Parathyroid adenoma (tissue), 2 donors: ENCODE measurements around the gene TFDP3.

ENCODE experiments used
- H2AFZ ChIP-seq: fragments of 300-600 bp; sonication (generic); one replicate; pipeline ENCODE4 v1.7.0; 2017; ENCODE audit warnings: antibody characterized with exemption, mild to moderate bottlenecking
- H3K27ac ChIP-seq: fragments of 300-600 bp; sonication (generic); one replicate; pipeline ENCODE4 v1.7.0; 2017
- H3K27me3 ChIP-seq: fragments of 300-600 bp; sonication (generic); one replicate; pipeline ENCODE4 v1.7.0; 2017; ENCODE audit warnings: low read length; ENCODE audit not compliant: control insufficient read depth, insufficient read depth
- H3K36me3 ChIP-seq: fragments of 300-600 bp; sonication (generic); one replicate; pipeline ENCODE4 v1.7.0; 2017; ENCODE audit warnings: low read length; ENCODE audit not compliant: control insufficient read depth, insufficient read depth
- H3K4me1 ChIP-seq: fragments of 300-600 bp; sonication (generic); one replicate; pipeline ENCODE4 v1.7.0; 2017; ENCODE audit warnings: control low read depth
- H3K4me2 ChIP-seq: fragments of 300-600 bp; sonication (generic); one replicate; pipeline ENCODE4 v1.7.0; 2017; ENCODE audit warnings: low read length
- H3K4me3 ChIP-seq: fragments of 300-600 bp; sonication (generic); one replicate; pipeline ENCODE4 v1.7.0; 2017; ENCODE audit warnings: low read depth, low read length
- H3K79me2 ChIP-seq: fragments of 300-600 bp; sonication (generic); one replicate; pipeline ENCODE4 v1.7.0; 2017; ENCODE audit warnings: control low read depth
- H3K9ac ChIP-seq: fragments of 300-600 bp; sonication (generic); one replicate; pipeline ENCODE4 v1.7.0; 2017; ENCODE audit warnings: mild to moderate bottlenecking
- H3K9me3 ChIP-seq: fragments of 300-600 bp; sonication (generic); one replicate; pipeline ENCODE4 v1.7.0; 2017; ENCODE audit warnings: low read length; ENCODE audit not compliant: control insufficient read depth
- TF ChIP-seq, protein P1 (sequence below): fragments of 300-600 bp; sonication (generic); IDR thresholded peaks from one replicate; pipeline ENCODE4 v1.7.0; 2017; ENCODE audit warnings: antibody characterized with exemption, mild to moderate bottlenecking
- donor health status: primary hyperparathyroidism.

TFDP3 gene

GRCh38 chrX:133251204-133251603, 33.0 kb upstream of the TFDP3 start:
- Histone ChIP-seq H3K79me2 (no peaks in the 10 kb centered on the region), H3K36me3 (no peaks in the 10 kb centered on the region), H3K9ac (no peak overlapping the region), H3K27ac (no peak overlapping the region), H3K4me2 (no peak overlapping the region), H3K4me1 (no peaks in the 10 kb centered on the region), H3K27me3 (no peaks in the 10 kb centered on the region), H3K9me3 (no peaks in the 10 kb centered on the region), H3K4me3 (no peak overlapping the region), H2AFZ (no peak overlapping the region)
- TF ChIP-seq, protein P1, sequence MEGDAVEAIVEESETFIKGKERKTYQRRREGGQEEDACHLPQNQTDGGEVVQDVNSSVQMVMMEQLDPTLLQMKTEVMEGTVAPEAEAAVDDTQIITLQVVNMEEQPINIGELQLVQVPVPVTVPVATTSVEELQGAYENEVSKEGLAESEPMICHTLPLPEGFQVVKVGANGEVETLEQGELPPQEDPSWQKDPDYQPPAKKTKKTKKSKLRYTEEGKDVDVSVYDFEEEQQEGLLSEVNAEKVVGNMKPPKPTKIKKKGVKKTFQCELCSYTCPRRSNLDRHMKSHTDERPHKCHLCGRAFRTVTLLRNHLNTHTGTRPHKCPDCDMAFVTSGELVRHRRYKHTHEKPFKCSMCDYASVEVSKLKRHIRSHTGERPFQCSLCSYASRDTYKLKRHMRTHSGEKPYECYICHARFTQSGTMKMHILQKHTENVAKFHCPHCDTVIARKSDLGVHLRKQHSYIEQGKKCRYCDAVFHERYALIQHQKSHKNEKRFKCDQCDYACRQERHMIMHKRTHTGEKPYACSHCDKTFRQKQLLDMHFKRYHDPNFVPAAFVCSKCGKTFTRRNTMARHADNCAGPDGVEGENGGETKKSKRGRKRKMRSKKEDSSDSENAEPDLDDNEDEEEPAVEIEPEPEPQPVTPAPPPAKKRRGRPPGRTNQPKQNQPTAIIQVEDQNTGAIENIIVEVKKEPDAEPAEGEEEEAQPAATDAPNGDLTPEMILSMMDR = no peak

GRCh38 chrX:133250184-133251100, 32.3 kb upstream of the TFDP3 start:
- Histone ChIP-seq H3K27me3 (no peaks in the 10 kb centered on the region), H2AFZ (no peak overlapping the region), H3K4me1 (no peaks in the 10 kb centered on the region), H3K27ac (no peak overlapping the region), H3K4me3 (no peak overlapping the region), H3K9me3 (no peaks in the 10 kb centered on the region), H3K4me2 (no peak overlapping the region), H3K79me2 (no peaks in the 10 kb centered on the region), H3K9ac (no peak overlapping the region), H3K36me3 (no peaks in the 10 kb centered on the region)
- TF ChIP-seq, protein P1 = no peak

DNA sequence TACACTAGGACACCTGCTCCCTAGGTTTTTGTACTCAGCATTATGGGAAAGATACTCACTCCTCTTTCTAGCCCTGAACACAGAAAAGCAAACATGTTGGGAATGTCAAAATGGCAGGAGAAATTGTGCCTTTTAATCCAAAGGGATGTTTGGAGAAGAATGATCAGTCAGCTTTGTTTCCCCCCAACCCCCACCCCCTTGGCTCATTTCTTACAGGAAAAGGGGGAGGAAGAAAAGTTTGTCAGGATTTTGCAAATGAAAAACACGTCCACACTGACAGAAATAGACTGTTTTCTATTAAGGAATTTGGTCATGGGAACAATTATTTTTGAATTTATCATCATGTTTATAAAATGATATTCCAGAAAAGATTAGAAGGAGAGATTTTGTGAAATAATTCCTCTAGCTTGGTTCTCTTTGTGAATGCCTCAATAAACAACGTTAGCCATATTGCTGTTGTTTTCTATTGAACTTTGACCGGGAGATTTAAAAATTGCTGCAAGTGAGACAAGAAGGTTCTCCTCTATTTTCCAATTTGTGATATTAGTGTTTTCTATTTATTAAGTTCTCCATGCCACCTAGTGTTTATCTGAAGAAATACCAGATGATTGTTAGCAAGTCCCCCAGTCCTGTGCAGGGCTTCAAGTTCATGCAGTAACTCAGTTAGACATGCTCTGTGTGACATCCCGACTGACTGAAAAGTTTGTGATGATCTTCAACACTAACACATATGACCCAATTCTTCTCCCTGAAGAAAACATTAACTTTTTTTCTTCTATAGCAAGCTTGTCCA, 31.3 kb upstream of the TFDP3 start:
- no peaks in the 10 kb centered on the region for H3K4me1 ChIP-seq
- no peaks in the 10 kb centered on the region for H3K36me3 ChIP-seq
- H3K27ac ChIP-seq = no peak overlapping the region
- no peaks in the 10 kb centered on the region for H3K79me2 ChIP-seq
- H3K9ac ChIP-seq = no peak overlapping the region
- H3K4me2 ChIP-seq = no peak overlapping the region
- no peak overlapping the region for H2AFZ ChIP-seq
- TF ChIP-seq, protein P1 = no peak
- H3K9me3 ChIP-seq = no peaks in the 10 kb centered on the region
- H3K27me3 ChIP-seq = no peaks in the 10 kb centered on the region
- no peak overlapping the region for H3K4me3 ChIP-seq

- no peaks in the 10 kb centered on the region for H3K79me2 ChIP-seq
- H3K4me3 ChIP-seq = no peak overlapping the region
- H3K27me3 ChIP-seq = no peaks in the 10 kb centered on the region
- no peaks in the 10 kb centered on the region for H3K36me3 ChIP-seq
- TF ChIP-seq, protein P1 = no peak
- no peak overlapping the region for H3K9ac ChIP-seq
- H3K9me3 ChIP-seq = no peaks in the 10 kb centered on the region
- no peaks in the 10 kb centered on the region for H3K4me1 ChIP-seq
- no peak overlapping the region for H3K27ac ChIP-seq
- H3K4me2 ChIP-seq = no peak overlapping the region
- no peak overlapping the region for H2AFZ ChIP-seq
Observed at GRCh38 chrX:133248177-133248576, 30.0 kb upstream of the TFDP3 start.
